ENCODE results near the gene SOX8. TPM values are rescaled to one million over a fixed set of nuclear protein-coding genes. Genes with fewer than 3 reads are reported as not detected.

Gene SOX8
- polyA plus RNA-seq, 1 donor from 2014 or later, result 3.9 TPM

DNA sequence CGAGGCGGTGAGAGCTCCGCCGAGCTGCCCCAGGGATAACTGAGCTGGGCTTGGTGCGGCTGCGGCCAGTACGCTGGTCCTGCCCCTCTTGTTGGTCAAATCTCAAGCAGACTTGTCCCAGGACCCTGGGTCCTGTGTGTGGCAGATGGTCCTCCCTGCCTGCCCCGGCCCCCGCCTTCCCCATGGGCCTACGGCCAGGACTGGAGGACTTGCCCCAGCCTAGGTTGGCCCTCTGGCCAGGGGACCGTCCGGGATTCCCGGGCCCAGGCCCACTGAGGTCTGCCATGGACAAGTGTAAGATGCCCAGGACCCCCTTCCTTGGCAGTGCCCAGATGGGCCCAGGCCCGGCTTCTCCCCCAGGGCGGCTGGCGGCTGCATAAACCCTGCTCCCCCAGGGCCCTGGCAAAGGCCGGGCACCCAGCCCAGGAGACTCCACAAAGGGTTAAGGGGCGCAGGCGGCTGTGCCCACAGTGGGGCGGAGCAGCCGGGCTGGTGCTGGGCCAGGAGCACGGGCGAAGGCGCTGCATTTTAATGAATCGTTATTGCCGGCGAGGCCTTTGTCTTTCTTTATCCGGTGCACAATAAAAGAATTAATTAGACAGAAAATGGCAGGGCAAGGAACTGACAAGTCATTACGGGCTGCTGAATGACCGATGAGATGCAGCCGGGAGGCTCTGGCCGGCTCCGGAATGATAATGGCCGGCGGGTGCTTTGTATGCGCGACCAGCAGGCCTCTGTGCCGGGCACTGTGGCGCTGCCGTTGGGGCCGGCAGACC lies 9.1 kb downstream of the SOX8 start:
- no peak overlapping the region for H3K27ac ChIP-seq (ENCODE audit: low read length)
- no peak overlapping the region for H3K4me3 ChIP-seq (ENCODE audit: low read length)
- H3K4me2 ChIP-seq (ENCODE audit: low read length), result no peak overlapping the region

DNA sequence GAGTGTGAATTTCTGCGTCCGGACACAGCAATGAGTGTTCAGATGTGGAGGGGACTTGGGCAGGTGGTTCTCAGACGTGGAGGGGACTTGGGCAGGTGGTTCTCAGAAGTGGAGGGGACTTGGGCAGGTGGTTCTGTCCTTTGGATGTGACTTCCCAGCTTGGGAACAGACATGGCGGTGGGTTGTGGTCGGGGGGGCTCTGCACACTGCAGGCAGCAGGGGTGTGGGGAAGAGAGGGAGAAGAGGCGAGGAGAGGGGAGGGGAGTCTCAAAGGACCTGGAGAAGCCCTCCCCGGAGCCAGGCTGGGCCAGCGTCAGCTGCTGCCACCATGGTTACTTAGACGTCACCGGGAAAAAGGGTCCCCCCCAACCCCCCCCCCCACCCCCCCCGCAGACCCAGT lies 9.8 kb downstream of the SOX8 start:
- no peak overlapping the region for H3K4me3 ChIP-seq (ENCODE audit: low read length)
- H3K9me3 ChIP-seq (ENCODE audit: low read length), result peaks cover 13% of the 10 kb centered on the region
- H3K79me2 ChIP-seq (replicated peaks; ENCODE audit: insufficient read depth, low read length), result no peaks in the 10 kb centered on the region
- no peaks in the 10 kb centered on the region for H3F3A ChIP-seq (ENCODE audit: insufficient read depth, low read length, poor library complexity, severe bottlenecking)
- no peaks in the 10 kb centered on the region for H3K27me3 ChIP-seq (ENCODE audit: insufficient read depth, low read depth, low read length)
- no peaks in the 10 kb centered on the region for H3K9me2 ChIP-seq (ENCODE audit: insufficient read depth, low read length)
- no peak overlapping the region for H3K9ac ChIP-seq (ENCODE audit: low read length)
- TF ChIP-seq, protein P1, sequence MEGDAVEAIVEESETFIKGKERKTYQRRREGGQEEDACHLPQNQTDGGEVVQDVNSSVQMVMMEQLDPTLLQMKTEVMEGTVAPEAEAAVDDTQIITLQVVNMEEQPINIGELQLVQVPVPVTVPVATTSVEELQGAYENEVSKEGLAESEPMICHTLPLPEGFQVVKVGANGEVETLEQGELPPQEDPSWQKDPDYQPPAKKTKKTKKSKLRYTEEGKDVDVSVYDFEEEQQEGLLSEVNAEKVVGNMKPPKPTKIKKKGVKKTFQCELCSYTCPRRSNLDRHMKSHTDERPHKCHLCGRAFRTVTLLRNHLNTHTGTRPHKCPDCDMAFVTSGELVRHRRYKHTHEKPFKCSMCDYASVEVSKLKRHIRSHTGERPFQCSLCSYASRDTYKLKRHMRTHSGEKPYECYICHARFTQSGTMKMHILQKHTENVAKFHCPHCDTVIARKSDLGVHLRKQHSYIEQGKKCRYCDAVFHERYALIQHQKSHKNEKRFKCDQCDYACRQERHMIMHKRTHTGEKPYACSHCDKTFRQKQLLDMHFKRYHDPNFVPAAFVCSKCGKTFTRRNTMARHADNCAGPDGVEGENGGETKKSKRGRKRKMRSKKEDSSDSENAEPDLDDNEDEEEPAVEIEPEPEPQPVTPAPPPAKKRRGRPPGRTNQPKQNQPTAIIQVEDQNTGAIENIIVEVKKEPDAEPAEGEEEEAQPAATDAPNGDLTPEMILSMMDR (IDR thresholded peaks at IDR 0.05; ENCODE audit: poor library complexity, severe bottlenecking), result no peak
- TF ChIP-seq POLR2AphosphoS5 (IDR thresholded peaks at IDR 0.05), result no peak
- no peak for TF ChIP-seq EZH2 (IDR thresholded peaks at IDR 0.05; ENCODE audit: borderline replicate concordance, insufficient read depth, low read length, poor library complexity, severe bottlenecking)
- no peak for TF ChIP-seq TAF1 (IDR thresholded peaks at IDR 0.05; ENCODE audit: low read depth)
- H3K27ac ChIP-seq (ENCODE audit: low read length), result no peak overlapping the region
- no peak overlapping the region for H3K4me2 ChIP-seq (ENCODE audit: low read length)
- no peaks in the 10 kb centered on the region for H3K36me3 ChIP-seq (ENCODE audit: insufficient read depth, low read length)
- no peaks in the 10 kb centered on the region for H4K20me1 ChIP-seq (ENCODE audit: insufficient read depth)
- no peak overlapping the region for H2AFZ ChIP-seq (ENCODE audit: low read depth, low read length)

More for the DNA sequence above, 9.1 kb downstream of the SOX8 start:
- Histone ChIP-seq H3K9me3 (ENCODE audit: low read length) (peaks cover 13% of the 10 kb centered on the region), H3F3A (ENCODE audit: insufficient read depth, low read length, poor library complexity, severe bottlenecking) (no peaks in the 10 kb centered on the region), H4K20me1 (ENCODE audit: insufficient read depth) (no peaks in the 10 kb centered on the region), H3K9me2 (ENCODE audit: insufficient read depth, low read length) (no peaks in the 10 kb centered on the region), H2AFZ (ENCODE audit: low read depth, low read length) (no peak overlapping the region), H3K79me2 (replicated peaks; ENCODE audit: insufficient read depth, low read length) (no peaks in the 10 kb centered on the region), H3K36me3 (ENCODE audit: insufficient read depth, low read length) (no peaks in the 10 kb centered on the region), H3K27me3 (ENCODE audit: insufficient read depth, low read depth, low read length) (no peaks in the 10 kb centered on the region), H3K9ac (ENCODE audit: low read length) (no peak overlapping the region)
- no peak for TF ChIP-seq SMC3 (conservative IDR thresholded peaks at IDR 0.05; ENCODE audit: poor library complexity)
- no peak for TF ChIP-seq MXI1 (conservative IDR thresholded peaks at IDR 0.05; ENCODE audit: poor library complexity, severe bottlenecking)
- no peak for TF ChIP-seq POLR2AphosphoS5 (IDR thresholded peaks at IDR 0.05)
- no peak for TF ChIP-seq EP300 (conservative IDR thresholded peaks at IDR 0.05; ENCODE audit: poor library complexity, severe bottlenecking)
- no peak for TF ChIP-seq RAD21 (conservative IDR thresholded peaks at IDR 0.05)
- TF ChIP-seq, protein P2, sequence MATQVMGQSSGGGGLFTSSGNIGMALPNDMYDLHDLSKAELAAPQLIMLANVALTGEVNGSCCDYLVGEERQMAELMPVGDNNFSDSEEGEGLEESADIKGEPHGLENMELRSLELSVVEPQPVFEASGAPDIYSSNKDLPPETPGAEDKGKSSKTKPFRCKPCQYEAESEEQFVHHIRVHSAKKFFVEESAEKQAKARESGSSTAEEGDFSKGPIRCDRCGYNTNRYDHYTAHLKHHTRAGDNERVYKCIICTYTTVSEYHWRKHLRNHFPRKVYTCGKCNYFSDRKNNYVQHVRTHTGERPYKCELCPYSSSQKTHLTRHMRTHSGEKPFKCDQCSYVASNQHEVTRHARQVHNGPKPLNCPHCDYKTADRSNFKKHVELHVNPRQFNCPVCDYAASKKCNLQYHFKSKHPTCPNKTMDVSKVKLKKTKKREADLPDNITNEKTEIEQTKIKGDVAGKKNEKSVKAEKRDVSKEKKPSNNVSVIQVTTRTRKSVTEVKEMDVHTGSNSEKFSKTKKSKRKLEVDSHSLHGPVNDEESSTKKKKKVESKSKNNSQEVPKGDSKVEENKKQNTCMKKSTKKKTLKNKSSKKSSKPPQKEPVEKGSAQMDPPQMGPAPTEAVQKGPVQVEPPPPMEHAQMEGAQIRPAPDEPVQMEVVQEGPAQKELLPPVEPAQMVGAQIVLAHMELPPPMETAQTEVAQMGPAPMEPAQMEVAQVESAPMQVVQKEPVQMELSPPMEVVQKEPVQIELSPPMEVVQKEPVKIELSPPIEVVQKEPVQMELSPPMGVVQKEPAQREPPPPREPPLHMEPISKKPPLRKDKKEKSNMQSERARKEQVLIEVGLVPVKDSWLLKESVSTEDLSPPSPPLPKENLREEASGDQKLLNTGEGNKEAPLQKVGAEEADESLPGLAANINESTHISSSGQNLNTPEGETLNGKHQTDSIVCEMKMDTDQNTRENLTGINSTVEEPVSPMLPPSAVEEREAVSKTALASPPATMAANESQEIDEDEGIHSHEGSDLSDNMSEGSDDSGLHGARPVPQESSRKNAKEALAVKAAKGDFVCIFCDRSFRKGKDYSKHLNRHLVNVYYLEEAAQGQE (IDR thresholded peaks at IDR 0.05; ENCODE audit: borderline replicate concordance), result no peak
- TF ChIP-seq, protein P1 (IDR thresholded peaks at IDR 0.05; ENCODE audit: poor library complexity, severe bottlenecking), result no peak

Data from neural cell (in vitro differentiated cells).